NCI-H82 treated with DMSO at 0.1 percent for 48 hours (cell line): ENCODE data around the gene RIPPLY3.
A peak's percentile ranks its signal among the peaks of the same experiment; 100 is the strongest.

ENCODE experiments used
- DNase-seq: peaks from one replicate; lab custom pipeline; 2025; ENCODE audit not compliant: unreplicated experiment; lab: John Stamatoyannopoulos, UW

RIPPLY3 gene, protein sequence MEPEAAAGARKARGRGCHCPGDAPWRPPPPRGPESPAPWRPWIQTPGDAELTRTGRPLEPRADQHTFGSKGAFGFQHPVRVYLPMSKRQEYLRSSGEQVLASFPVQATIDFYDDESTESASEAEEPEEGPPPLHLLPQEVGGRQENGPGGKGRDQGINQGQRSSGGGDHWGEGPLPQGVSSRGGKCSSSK

DNA sequence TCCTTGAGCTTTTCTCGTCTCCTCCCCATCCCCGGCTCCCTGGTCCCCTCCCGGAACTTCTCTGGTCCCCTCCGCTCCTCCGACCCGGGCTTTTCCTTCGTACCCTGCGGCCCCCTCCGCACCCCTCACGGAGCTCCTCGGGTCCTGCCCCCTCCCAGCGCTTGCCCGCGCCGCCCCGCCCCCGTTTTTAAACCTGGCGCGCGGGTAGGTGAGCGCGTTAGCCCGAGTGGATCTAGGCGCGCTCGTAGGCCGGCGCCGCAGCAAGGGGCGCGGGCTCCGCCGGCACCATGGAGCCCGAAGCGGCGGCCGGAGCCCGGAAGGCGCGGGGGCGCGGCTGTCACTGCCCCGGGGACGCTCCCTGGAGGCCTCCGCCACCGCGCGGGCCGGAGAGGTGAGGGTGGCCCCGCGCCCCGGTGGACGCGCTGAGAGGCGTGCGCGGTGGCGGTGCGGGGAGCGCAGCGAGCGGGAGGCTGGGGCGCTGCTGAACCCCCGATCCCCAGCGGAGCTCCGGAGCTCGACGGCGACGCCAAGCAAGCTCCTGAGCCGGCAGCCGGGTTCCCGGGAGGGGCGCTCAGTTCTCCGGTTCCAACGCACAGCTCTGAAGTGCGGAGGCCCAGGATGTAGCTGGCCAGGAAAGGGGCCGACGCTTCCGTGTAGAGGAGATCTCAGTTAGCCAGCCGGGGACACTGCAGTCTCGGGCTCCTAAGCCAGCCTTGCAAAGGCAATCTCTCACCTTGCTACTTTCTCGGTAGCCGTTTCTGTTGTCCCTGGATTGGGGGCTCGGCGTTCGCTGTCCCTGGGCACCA is at the start of gene RIPPLY3:
TSS of gene RIPPLY3 (plus strand) at position 217 of the 806 bp plus-strand sequence. CDS start at position 288, 71 bp downstream.
- DNase-seq = no peak

DNA sequence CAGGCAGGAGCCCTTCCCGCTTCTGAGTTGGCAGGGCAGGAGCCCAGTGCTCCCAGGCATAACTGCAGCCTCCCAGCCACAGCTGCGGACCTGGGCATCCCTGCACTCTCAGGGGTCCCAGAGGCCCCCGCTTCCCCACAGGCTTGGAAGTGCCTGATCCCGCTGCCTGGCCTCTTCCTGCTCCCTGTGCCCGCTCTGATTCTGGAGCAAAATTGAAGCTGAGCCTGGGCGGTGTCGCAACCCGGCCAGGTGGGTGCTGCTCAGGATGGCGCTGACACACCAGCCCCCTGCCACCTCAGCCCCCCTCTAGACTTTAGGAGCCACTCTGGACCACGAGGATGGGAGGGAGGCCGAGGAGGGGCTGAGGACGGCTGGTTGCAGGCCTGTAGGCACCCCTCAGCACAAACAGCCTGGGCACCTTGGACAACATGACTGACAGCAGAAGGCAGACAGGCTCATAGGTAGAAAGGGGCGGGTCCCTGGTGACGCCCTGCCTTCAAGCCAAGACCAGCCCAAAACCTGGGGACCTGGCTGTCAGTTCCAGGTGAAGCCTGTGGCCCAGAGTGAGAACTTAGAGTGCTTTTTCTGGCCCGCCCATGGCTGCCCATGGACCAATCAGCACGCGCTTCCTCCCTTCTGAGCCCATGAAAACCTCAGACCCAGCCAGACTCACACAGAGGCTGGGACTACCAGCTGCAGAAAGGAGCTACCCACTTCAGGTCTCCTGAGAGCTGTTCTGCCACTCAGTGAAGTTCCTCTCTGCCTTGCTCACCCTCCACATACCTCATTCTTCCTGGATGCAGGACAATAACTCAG is 47.3 kb upstream of the RIPPLY3 start:
- no peak for DNase-seq

GRCh38 chr21:36960676-36961284 is 45.7 kb upstream of the RIPPLY3 start:
- no peak for DNase-seq

DNA sequence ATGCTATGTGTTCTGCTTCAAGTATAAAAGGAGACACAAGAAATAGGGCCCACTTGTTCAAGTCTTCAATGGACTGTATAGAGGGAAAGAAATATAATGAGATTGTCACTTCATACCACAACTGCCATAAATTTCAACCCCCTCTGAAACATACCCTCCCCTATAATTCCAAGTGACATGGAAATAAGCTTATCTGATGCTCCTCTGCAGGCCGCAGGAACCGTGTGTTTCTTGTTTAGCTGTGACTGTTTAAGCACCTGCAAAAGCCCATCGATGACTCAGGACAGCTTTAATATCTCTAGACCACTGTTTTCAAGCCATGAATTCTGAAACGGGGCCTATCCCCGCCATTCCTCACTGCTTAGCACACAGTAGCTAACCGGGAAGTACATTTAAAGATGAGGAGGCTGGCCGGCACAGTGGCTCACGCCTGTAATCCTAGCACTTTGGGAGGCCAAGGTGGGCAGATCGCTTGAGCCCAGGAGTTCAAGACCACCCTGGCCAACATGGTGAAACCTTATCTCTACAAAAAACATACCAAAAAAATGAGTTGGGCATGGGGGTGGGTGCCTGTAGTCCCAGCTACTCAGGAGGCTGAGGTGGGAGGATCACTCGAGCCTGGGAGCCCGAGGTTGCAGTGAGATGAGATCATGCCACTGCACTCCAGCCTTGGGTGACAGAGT is 44.3 kb upstream of the RIPPLY3 start:
- no peak for DNase-seq

DNA sequence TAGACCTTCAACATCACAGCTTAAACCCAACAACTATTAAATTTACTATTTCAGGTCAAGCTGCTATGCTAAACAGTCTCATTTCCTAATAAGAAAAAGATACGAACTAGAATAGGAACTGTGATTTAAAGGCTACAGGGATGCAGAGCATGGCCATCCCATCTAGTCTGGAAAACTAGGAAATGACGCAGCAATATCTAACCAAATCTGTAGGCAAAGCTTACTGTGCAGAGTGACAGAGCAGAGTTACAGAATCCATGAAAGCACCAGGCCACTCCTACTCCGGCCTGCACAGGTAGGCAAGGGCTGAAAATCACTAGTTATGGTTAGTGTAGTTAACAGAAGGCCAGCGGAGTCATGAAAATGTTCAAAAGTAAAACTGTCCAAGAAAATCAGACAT is 42.1 kb upstream of the RIPPLY3 start:
- no peak for DNase-seq

DNA sequence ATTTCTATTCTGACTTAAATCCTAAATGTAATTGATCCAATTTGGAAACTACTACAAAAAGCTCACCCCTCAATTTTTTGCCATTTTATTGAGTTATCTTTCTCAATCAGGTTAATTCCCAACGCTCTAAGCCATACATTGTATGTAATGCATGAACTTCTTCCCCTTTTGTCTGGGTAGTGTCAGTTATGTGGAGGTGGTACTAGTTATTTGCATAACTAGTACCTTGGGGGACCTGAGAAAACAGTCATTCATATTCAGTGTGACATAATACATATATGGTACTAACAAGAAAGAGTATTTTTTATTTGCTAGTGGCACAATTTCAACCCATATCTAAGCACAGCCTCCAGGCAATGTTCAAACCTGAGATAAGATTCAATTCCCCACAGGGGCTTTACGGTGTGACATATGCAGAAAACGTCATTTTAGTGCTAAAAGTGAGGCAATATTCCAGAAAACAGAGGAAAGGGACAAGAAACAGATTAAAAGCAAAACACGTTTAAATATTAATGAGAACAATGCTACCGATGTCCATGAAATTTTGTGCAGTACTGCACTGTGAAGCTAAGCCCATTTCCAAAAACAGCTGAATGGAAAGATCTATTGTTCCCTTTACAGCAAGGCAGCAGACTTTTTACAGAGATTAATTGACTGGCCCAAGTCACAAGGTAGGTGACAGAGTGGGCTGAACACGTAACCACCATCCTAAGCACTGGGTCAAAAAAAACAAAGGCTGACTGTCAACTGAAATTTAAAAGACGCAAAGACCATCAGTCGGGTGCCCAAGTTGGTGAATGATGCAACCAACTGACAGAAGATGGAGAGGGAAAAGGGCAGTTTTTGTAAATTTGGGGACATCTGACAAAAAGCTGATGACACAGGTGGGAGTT is 41.4 kb upstream of the RIPPLY3 start:
- DNase-seq = no peak

DNA sequence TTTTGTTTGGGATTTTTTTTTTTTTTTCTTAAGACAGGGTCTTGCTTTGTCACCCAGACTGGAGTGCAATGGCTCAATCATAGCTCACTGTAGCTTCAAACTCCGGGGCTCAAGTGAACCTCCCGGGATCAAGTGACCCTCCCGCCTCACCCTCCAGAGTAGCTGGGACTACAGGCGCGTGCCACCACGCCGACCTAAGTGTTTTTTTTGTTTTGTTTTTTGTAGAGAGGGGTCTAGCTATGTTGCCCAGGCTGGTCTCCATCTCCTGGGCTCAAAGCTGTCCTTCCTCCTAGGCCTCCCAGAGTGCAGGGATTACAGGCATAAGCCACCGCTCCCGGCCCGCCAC is 40.8 kb upstream of the RIPPLY3 start:
- DNase-seq = no peak

GRCh38 chr21:36966066-36966820 is 40.3 kb upstream of the RIPPLY3 start, which contains the start of gene HLCS:
Gene HLCS, minus strand, starts transcription at chr21:36966669. Its CDS starts 31 bp downstream, at chr21:36966638.
- DNase-seq = peak; percentile 46

DNA sequence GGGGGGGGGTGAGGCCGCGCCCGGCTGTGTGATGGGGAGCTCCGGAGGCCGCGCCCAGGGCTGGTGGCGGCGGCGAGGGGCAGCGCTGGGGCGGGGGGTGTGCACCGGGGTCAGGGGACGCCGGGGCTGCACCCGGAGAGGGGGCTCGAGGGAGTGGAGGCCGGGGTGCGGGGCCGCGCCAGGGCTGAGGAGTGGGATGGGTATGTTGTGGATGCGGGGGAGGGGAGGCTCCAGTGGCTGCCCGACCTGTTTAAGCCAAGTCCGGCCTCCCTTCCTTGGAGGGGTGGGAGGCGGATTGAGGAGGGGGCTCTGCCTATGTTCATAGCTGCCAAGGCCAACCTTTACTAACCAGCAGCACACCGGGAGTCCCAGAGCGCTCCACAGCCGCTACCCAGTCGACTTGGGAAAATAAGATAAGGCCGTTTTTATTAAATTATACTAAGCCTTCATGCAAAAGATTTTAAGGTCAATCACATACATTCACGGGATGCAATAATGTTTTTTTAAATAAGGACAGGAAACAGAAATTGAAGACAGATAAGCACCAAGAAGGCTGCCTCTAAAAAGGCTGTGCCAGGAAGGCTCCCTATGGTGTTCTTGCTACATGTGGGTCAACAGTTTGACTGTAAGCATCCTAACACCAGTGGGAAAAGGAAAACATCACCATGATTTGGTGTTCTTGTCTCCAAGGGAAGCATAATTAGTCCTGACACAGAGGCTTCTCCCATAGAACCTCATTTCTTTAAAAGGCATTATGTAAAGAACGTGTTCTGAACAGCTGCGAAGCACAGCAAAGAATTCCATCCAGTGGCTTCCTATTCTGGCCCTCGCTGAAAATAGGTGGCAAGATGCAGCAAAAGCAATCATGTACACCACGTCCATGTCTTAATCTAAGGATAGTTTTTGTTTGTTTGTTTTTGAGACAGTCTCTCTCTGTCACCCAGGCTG is 39.4 kb upstream of the RIPPLY3 start:
- no peak for DNase-seq

GRCh38 chr21:36968414-36968813 is 38.1 kb upstream of the RIPPLY3 start:
- DNase-seq = no peak

DNA sequence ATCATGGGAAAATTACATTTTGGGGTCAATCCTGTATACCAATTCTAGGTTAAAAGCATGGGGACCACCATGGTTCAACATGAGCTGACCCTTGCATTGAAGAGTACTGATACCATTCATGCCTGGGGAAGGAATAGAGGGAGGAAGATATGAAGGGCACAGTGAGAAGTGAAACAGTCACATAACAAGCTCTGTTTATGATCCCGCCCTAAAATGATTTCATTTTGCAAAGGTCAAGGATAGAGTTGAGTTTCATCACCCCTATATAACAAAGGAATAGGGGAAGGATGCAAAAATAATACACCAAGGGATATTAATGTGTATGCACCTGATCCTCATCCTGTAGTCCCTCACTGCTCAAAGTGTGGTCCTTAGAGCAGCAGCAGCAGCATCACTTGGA is 37.5 kb upstream of the RIPPLY3 start:
- no peak for DNase-seq

DNA sequence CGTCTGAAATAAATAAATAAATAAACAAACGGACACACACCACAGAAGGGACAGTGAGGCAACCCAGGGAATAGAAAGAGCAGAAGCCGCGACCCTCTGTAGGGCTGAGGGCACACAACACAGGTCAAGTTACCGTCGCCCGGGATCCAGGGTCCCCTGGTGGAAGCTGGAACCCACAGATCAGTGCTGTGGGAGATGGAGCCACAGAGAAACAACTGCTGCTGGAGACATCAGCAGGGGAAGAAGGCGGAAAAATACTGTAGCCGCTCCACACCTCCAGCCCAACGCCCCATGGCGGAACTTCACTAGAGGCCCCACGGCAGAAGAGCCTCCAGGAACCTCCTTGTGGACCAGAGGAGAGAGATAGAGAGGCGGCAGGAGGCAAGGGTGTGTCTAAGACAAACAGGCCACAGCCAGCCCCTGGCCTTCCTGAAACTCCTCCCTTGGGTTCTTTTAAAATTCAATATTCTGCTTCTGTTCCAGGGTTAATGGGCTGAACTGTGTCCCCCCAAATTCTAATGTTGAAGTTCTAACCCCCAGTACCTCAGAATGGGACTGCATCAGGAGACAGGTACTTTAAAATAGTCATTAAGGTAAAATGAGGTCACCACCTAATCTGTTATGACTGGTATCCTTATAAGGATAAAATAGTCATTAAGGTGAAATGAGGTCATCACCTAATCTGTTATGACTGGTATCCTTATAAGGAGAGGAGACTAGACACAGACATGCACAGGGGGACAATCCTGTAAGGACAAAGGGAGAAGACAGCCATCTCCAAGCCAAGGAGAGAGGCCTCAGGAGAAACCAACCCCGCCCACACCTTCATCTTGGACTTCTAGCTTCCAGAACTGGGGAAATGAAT is 32.3 kb upstream of the RIPPLY3 start:
- DNase-seq = no peak

GRCh38 chr21:36974851-36975192 is 31.7 kb upstream of the RIPPLY3 start:
- DNase-seq = no peak

DNA sequence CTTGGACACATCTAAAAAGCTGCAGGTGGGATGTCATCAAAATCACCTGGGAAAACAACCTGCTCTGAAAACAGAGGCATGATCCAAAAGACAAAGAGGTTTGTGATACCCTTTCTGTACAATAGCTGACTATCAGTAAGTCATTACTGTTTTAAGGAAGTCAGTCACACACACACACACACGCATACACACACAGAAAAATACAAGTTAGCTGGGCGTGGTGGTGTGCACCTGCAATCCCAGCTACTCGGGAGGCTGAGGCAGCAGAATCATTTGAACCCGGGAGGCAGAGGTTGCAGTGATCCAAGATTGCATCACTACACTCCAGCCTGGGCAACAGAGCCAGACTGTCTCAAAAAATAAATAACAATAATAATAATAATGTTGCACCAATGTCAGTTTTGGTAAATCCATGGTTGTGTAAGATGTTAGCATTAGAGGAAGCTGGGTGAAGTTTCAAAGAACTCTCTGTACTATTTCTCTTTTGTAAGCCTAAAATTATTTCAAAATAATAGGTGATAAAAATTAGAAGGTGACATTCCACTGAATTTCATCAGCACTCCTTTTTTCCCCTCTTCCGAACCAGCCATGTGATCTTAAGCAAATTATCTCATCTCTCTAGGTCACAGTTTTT is 30.2 kb upstream of the RIPPLY3 start:
- no peak for DNase-seq

DNA sequence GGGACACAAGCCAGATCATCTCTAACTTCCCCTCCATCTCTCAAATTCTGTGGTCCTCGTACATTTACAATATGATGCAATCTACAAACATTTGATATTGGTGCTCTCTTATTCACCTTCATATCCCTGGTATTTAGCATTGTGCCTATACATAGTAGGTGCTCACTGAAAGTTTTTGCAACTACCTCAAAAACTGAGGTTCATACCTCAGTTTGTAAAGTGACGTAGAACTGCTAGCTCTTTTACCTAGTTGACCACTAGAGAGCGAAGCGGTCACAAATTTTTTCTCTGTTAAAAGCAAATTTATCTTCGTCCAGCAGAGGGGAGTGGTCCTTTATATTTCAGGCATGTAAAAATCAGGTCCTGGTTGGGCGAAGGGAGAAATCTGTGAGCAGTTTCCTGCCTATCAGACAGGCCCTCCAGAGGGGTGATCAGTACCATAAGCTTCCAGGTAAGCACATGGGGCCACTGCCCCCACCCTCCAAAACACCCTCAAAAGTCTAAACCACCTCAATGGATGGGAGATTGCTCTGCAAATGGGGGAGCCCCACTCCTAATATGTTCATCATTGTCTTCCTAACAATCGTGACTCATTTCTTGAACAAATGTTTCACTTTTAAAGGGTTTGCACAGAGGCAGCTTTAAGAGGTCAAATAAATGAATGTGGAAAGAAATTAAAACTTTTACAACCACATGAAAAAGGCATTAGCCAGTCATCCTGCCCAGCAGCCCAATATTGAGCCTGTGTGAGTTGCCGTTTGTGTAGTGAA is 29.4 kb upstream of the RIPPLY3 start:
- DNase-seq = peak; percentile 70
